K562 (cell line): Measurements from ENCODE around the gene MYADML2.

Experiments used
- CBX5 ChIP-seq: IDR thresholded peaks from 2 replicates; pipeline ENCODE4 v1.6.1; 2014; ENCODE audit warnings: low read depth, borderline replicate concordance
- CTCF ChIP-seq, 3 experiments: IDR thresholded peaks in 2 of 3; conservative IDR thresholded peaks in 1 of 3; 2 replicates each; pipeline ENCODE4 v1.5.1; 2011 to 2012; ENCODE audit warnings: low read length in 3 of 3, mild to moderate bottlenecking in 3 of 3, control low read depth in 2 of 3, improper control_type of control experiment in 1 of 3, inconsistent platforms in 1 of 3, low read depth in 1 of 3, mixed read lengths in 1 of 3, moderate library complexity in 1 of 3; ENCODE audit not compliant: insufficient read depth in 2 of 3
- ETS1 ChIP-seq: conservative IDR thresholded peaks from 2 replicates; pipeline ENCODE4 v1.6.1; 2011; ENCODE audit warnings: low read depth, mild to moderate bottlenecking, low read length; ENCODE audit not compliant: control insufficient read depth
- GABPB1 ChIP-seq: sonication (generic); formaldehyde crosslinking; IDR thresholded peaks from 2 replicates; pipeline ENCODE4 v1.8.0; 2022; ENCODE audit warnings: mild to moderate bottlenecking, missing genetic modification reagents
- MAX ChIP-seq: sonication (generic); formaldehyde crosslinking; IDR thresholded peaks from 2 replicates; pipeline ENCODE4 v1.9.0; 2022; ENCODE audit warnings: mild to moderate bottlenecking, missing genetic modification reagents
- MAZ ChIP-seq, 2 experiments: fragments of 450-650 bp in 1 of 2; sonication (generic) in 1 of 2; formaldehyde crosslinking; IDR thresholded peaks in 1 of 2; conservative IDR thresholded peaks in 1 of 2; 2 replicates each; pipeline versions ENCODE4 v1.4.0 to v1.5.0; 2020; ENCODE audit warnings: mild to moderate bottlenecking in 1 of 2, missing genetic modification reagents in 1 of 2
- MEIS2 ChIP-seq: fragments of 450-650 bp; IDR thresholded peaks from 2 replicates; pipeline ENCODE4 v1.6.1; 2014; ENCODE audit warnings: mild to moderate bottlenecking; ENCODE audit not compliant: partially characterized antibody
- NBN ChIP-seq: fragments of 450-650 bp; IDR thresholded peaks from 2 replicates; pipeline ENCODE4 v1.6.1; 2016; ENCODE audit warnings: low read depth, mild to moderate bottlenecking
- POLR2A ChIP-seq: fragments of 450-650 bp; conservative IDR thresholded peaks from 2 replicates; pipeline ENCODE4 v1.6.1; 2016
- RBFOX2 ChIP-seq: fragments of 200-400 bp; formaldehyde crosslinking; IDR thresholded peaks from 2 replicates; pipeline ENCODE4 v1.6.1; 2017; ENCODE audit warnings: low read depth, mild to moderate bottlenecking, low read length, moderate library complexity
- SMAD4 ChIP-seq: fragments of 250-450 bp; sonication (Bioruptor Pico); conservative IDR thresholded peaks from 2 replicates; pipeline ENCODE4 v1.8.0; 2021; ENCODE audit warnings: inconsistent platforms, mild to moderate bottlenecking, moderate library complexity
- SMARCA4 ChIP-seq: fragments of 450-650 bp; IDR thresholded peaks from 2 replicates; pipeline ENCODE4 v1.6.1; 2016
- ZC3H11A ChIP-seq: IDR thresholded peaks from 2 replicates; pipeline ENCODE4 v1.6.1; 2012; ENCODE audit warnings: low read depth, low read length, improper control_type of control experiment
- ZFP30 ChIP-seq: fragments of 250-450 bp; sonication (Bioruptor Pico); IDR thresholded peaks from 2 replicates; pipeline ENCODE4 v1.8.0; 2022; ENCODE audit warnings: moderate library complexity, mild to moderate bottlenecking, inconsistent platforms, borderline replicate concordance

- no peak for TF ChIP-seq CTCF (IDR thresholded peaks at IDR 0.05 in 2 of 3, conservative IDR thresholded peaks at IDR 0.05 in 1 of 3; ENCODE audit: insufficient read depth in 2 of 3, low read depth in 1 of 3, low read length in 3 of 3)
- TF ChIP-seq RBFOX2 = peak; percentile 58
- no peak for TF ChIP-seq ZFP30 (CRISPR knock-in tag)
- TF ChIP-seq ETS1 = no peak
- TF ChIP-seq POLR2A = no peak
- no peak for TF ChIP-seq MAX
- TF ChIP-seq NBN = no peak
- TF ChIP-seq ZC3H11A = no peak
- no peak for TF ChIP-seq MEIS2
- no peak for TF ChIP-seq SMARCA4
- no peak for TF ChIP-seq SMAD4 (CRISPR knock-in tag)
- no peak for TF ChIP-seq MAZ (CRISPR knock-in tag; conservative IDR thresholded peaks at IDR 0.05 in 1 of 2, IDR thresholded peaks at IDR 0.05 in 1 of 2)
- TF ChIP-seq CBX5 = no peak
- no peak for TF ChIP-seq GABPB1 (CRISPR knock-in tag)
Observed at GRCh38 chr17:81955058-81955681, 8.1 kb upstream of the MYADML2 start.
